HFF-Myc (cell line): ENCODE measurements around the gene USP13.

ENCODE experiments used
- DNase-seq: peaks from one replicate; pipeline ENCODE4 v3.0.0-alpha.2; 2011; ENCODE audit warnings: low read depth; ENCODE audit errors: extremely low read depth
- H3K4me3 ChIP-seq: replicated peaks from 2 replicates; pipeline ENCODE4 v1.5.1; 2011; ENCODE audit warnings: low read depth, mild to moderate bottlenecking, control low read depth, low read length
- TF ChIP-seq, protein P1 (sequence below): IDR thresholded peaks from 2 replicates; pipeline ENCODE4 v1.5.1; 2012; ENCODE audit warnings: mild to moderate bottlenecking, low read depth, low read length, control low read depth; ENCODE audit errors: missing control alignments

USP13 gene

GRCh38 chr3:179730506-179730905, 77.7 kb downstream of the USP13 start:
- no peak overlapping the region for H3K4me3 ChIP-seq
- TF ChIP-seq, protein P1, sequence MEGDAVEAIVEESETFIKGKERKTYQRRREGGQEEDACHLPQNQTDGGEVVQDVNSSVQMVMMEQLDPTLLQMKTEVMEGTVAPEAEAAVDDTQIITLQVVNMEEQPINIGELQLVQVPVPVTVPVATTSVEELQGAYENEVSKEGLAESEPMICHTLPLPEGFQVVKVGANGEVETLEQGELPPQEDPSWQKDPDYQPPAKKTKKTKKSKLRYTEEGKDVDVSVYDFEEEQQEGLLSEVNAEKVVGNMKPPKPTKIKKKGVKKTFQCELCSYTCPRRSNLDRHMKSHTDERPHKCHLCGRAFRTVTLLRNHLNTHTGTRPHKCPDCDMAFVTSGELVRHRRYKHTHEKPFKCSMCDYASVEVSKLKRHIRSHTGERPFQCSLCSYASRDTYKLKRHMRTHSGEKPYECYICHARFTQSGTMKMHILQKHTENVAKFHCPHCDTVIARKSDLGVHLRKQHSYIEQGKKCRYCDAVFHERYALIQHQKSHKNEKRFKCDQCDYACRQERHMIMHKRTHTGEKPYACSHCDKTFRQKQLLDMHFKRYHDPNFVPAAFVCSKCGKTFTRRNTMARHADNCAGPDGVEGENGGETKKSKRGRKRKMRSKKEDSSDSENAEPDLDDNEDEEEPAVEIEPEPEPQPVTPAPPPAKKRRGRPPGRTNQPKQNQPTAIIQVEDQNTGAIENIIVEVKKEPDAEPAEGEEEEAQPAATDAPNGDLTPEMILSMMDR: no peak
- no peak for DNase-seq

DNA sequence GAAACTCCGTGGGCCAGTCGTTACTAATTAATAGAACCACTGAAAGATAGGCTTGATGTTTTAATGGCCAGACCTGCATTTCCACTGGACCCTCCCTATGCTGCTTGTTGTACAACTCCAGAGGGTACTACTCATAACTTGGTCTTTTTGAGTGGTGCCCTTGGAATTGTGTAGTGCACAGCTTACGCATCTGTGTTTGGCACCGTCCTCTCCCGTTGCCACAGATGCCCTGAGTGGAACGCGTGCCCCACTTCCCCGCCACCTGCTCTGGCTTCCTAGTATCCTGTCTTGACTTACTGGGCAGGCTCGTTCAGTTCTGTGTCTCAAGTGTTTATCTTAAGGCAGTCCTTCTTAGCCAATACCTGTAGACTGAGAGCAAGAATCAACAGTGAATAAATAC, 78.7 kb downstream of the USP13 start:
- H3K4me3 ChIP-seq: no peak overlapping the region
- DNase-seq: no peak
- TF ChIP-seq, protein P1: no peak

DNA sequence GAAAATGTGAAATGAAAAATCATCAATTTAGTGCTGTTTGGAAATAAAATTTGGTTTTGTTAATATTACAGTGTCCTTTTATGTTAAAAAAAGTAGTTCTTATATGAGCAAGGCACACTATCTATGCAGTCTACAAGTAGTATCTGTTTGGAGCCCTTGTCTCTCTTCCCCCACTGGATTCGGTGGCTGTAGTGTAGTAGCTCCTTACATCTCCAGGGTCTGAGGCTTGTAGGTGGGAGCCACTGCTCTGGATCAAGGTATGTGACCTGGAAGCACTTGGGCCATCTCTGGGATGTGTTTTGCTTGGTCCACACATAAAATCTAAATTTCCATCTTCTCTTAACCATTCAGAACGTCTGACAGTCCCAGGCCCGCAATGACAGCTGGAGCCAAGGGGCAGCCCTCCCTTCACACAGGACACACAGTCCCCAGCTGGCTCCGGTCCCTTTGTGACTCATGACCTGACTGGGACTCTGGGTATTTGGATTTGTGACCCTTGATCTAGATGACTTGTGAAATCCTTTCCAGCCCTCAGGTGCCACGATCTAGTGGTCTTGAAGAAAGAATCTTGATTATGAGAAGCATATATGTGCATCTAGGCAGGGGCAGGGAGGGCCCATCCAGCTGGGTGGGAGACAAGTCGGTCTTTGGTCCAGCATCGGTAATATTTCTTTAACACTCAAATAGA, 80.0 kb downstream of the USP13 start:
- no peak for DNase-seq
- H3K4me3 ChIP-seq: no peak overlapping the region
- TF ChIP-seq, protein P1: no peak

GRCh38 chr3:179733797-179734196, 81.0 kb downstream of the USP13 start:
- TF ChIP-seq, protein P1: no peak
- no peak for DNase-seq
- H3K4me3 ChIP-seq: no peak overlapping the region

GRCh38 chr3:179734497-179735281, 81.8 kb downstream of the USP13 start:
- H3K4me3 ChIP-seq: no peak overlapping the region
- no peak for DNase-seq
- TF ChIP-seq, protein P1: no peak

- no peak for DNase-seq
- TF ChIP-seq, protein P1: no peak
- H3K4me3 ChIP-seq: no peak overlapping the region
Measured at GRCh38 chr3:179735321-179735720, 82.5 kb downstream of the USP13 start.

DNA sequence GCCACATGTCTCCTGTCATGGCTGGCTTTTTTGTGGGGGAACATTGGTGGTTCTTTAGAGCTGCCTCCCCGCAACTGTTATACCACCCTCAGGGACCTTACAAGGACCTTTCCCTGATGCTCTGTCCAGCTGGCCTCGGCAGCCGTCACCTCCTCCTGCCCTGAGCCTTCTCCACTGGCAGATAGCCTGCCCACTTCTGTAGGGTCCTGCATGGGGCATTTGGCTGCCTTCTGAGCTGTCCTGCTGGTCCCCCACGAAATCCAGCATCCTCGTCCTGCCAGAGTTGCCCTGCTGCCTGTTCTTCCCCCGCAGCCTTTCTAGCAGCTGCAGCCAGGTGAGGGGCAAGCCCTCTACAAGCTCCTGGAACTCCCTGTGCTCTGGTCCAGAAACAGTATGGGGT, 86.2 kb downstream of the USP13 start:
- H3K4me3 ChIP-seq: no peak overlapping the region
- TF ChIP-seq, protein P1: no peak
- DNase-seq: no peak
